ENCODE results near the gene ACAA2. TPM values are rescaled to one million over a fixed set of nuclear protein-coding genes. Genes with fewer than 3 reads are reported as not detected.
"Not testable (repeated sequence)": the region's sequence is repeated elsewhere in the genome, so short reads cannot be mapped to it uniquely, and the experiment has no call there.

Gene ACAA2
- total RNA-seq, 1 experiment from 2014 or later = 51.1 TPM

- DNase-seq (ENCODE audit: low spot score) = no peak
- no peak overlapping the region for H3K4me3 ChIP-seq (ENCODE audit: low read depth, low read length, poor library complexity, severe bottlenecking)
- ChIA-PET CTCF (no interaction called here), POLR2A (ENCODE audit: low non-redundant PET) (no interaction called here)
- BruUV-seq (replicated peaks) = no TSS peak
- H3K4me1 ChIP-seq (ENCODE audit: insufficient read depth, low read length, poor library complexity, severe bottlenecking) = no peaks in the 10 kb centered on the region
- H3K27me3 ChIP-seq (replicated peaks; ENCODE audit: insufficient read depth, low read depth, low read length, poor library complexity) = no peaks in the 10 kb centered on the region
- no peak overlapping the region for H3K27ac ChIP-seq (ENCODE audit: low read depth, low read length, poor library complexity, severe bottlenecking)
- no peaks in the 10 kb centered on the region for H3K36me3 ChIP-seq (ENCODE audit: insufficient read depth, low read length, poor library complexity, severe bottlenecking)
- TF ChIP-seq CTCF (conservative IDR thresholded peaks at IDR 0.05; ENCODE audit: low read depth, low read length) (no peak), EZH2 (IDR thresholded peaks at IDR 0.05; ENCODE audit: borderline replicate concordance, low read depth, low read length, poor library complexity, severe bottlenecking) (no peak)
- intact Hi-C loops (cut with micrococcal nuclease; ENCODE audit: unreplicated experiment) = no loop called here
- H3K9me3 ChIP-seq (ENCODE audit: low read depth, low read length, poor library complexity, severe bottlenecking) = no peaks in the 10 kb centered on the region
Measured at GRCh38 chr18:49838381-49838780, 25.0 kb upstream of the ACAA2 start.

GRCh38 chr18:49837889-49838288, 24.6 kb upstream of the ACAA2 start:
- ChIA-PET CTCF (no interaction called here), POLR2A (ENCODE audit: low non-redundant PET) (no interaction called here)
- BruUV-seq (replicated peaks) = no TSS peak
- H3K27ac ChIP-seq (ENCODE audit: low read depth, low read length, poor library complexity, severe bottlenecking) = no peak overlapping the region
- intact Hi-C loops (cut with micrococcal nuclease; ENCODE audit: unreplicated experiment) = no loop called here
- no peaks in the 10 kb centered on the region for H3K36me3 ChIP-seq (ENCODE audit: insufficient read depth, low read length, poor library complexity, severe bottlenecking)
- no peaks in the 10 kb centered on the region for H3K9me3 ChIP-seq (ENCODE audit: low read depth, low read length, poor library complexity, severe bottlenecking)
- no peak for DNase-seq (ENCODE audit: low spot score)
- no peaks in the 10 kb centered on the region for H3K27me3 ChIP-seq (replicated peaks; ENCODE audit: insufficient read depth, low read depth, low read length, poor library complexity)
- no peak overlapping the region for H3K4me3 ChIP-seq (ENCODE audit: low read depth, low read length, poor library complexity, severe bottlenecking)
- no peak for TF ChIP-seq CTCF (conservative IDR thresholded peaks at IDR 0.05; ENCODE audit: low read depth, low read length)
- no peak for TF ChIP-seq EZH2 (IDR thresholded peaks at IDR 0.05; ENCODE audit: borderline replicate concordance, low read depth, low read length, poor library complexity, severe bottlenecking)
- H3K4me1 ChIP-seq (ENCODE audit: insufficient read depth, low read length, poor library complexity, severe bottlenecking) = no peaks in the 10 kb centered on the region

- H3K27me3 ChIP-seq (replicated peaks; ENCODE audit: insufficient read depth, low read depth, low read length, poor library complexity); intact Hi-C loops (cut with micrococcal nuclease; ENCODE audit: unreplicated experiment); H3K9me3 ChIP-seq (ENCODE audit: low read depth, low read length, poor library complexity, severe bottlenecking); H3K4me3 ChIP-seq (ENCODE audit: low read depth, low read length, poor library complexity, severe bottlenecking); H3K4me1 ChIP-seq (ENCODE audit: insufficient read depth, low read length, poor library complexity, severe bottlenecking); CTCF ChIA-PET; H3K36me3 ChIP-seq (ENCODE audit: insufficient read depth, low read length, poor library complexity, severe bottlenecking); DNase-seq (ENCODE audit: low spot score); BruUV-seq (replicated peaks); H3K27ac ChIP-seq (ENCODE audit: low read depth, low read length, poor library complexity, severe bottlenecking): not testable (repeated sequence)
- POLR2A ChIA-PET (ENCODE audit: low non-redundant PET) = interaction anchor here (0.7 kb wide), 1 partner anchor 880 kb away, joined by 3 read pairs; no protein-coding TSS in a partner anchor
Measured at GRCh38 chr18:49837316-49837835, 24.0 kb upstream of the ACAA2 start.

GRCh38 chr18:49835405-49835804, 22.1 kb upstream of the ACAA2 start:
- BruUV-seq (replicated peaks) = no TSS peak
- POLR2A ChIA-PET (ENCODE audit: low non-redundant PET) = no interaction called here
- Histone ChIP-seq H3K36me3 (ENCODE audit: insufficient read depth, low read length, poor library complexity, severe bottlenecking) (no peaks in the 10 kb centered on the region), H3K4me1 (ENCODE audit: insufficient read depth, low read length, poor library complexity, severe bottlenecking) (no peaks in the 10 kb centered on the region), H3K27me3 (replicated peaks; ENCODE audit: insufficient read depth, low read depth, low read length, poor library complexity) (no peaks in the 10 kb centered on the region), H3K4me3 (ENCODE audit: low read depth, low read length, poor library complexity, severe bottlenecking) (no peak overlapping the region), H3K27ac (ENCODE audit: low read depth, low read length, poor library complexity, severe bottlenecking) (no peak overlapping the region), H3K9me3 (ENCODE audit: low read depth, low read length, poor library complexity, severe bottlenecking) (no peaks in the 10 kb centered on the region)
- intact Hi-C loops (cut with micrococcal nuclease; ENCODE audit: unreplicated experiment) = no loop called here
- no peak for TF ChIP-seq CTCF (conservative IDR thresholded peaks at IDR 0.05; ENCODE audit: low read depth, low read length)
- no peak for TF ChIP-seq EZH2 (IDR thresholded peaks at IDR 0.05; ENCODE audit: borderline replicate concordance, low read depth, low read length, poor library complexity, severe bottlenecking)
- CTCF ChIA-PET = no interaction called here
- DNase-seq (ENCODE audit: low spot score) = no peak

Data from A673 (cell line).